Peyer's patch (tissue), 4 donors: ENCODE results near the gene PTPRQ.

Experiments used
- POLR2A ChIP-seq, 2 donors: fragments of 450-650 bp; IDR thresholded peaks; one replicate each; pipeline ENCODE4 v1.5.1; 2017; ENCODE audit warnings: antibody characterized with exemption in 2 of 2, mild to moderate bottlenecking in 2 of 2, moderate library complexity in 2 of 2
- TF ChIP-seq, protein P1 (sequence below), 6 experiments: fragments of 450-650 bp in 4 of 6; fragments of 200-600 bp in 2 of 6; sonication (generic) in 1 of 6; IDR thresholded peaks; one replicate each; pipeline ENCODE4 v1.5.1; 2017 to 2019; ENCODE audit warnings: antibody characterized with exemption in 6 of 6, mild to moderate bottlenecking in 3 of 6, moderate library complexity in 1 of 6

DNA sequence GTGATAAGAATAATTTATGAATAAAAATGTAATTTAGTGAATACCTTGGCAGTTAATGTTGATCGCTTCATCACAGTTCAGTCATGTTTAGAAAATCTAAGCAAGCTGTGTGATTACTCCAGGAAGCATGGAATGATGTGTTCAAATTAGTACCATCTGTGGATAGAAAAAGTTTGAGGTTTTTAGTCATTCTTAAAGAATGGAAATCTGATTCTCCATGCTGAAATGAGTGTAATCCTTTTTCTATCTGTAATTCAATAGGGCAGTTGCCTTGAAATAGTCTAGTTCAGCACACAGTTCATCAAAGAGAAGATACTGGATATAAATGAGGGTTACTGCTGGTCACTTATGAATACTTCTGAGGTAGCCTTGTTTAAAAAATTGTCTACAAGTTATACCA lies 136.2 kb downstream of the PTPRQ start:
- TF ChIP-seq, protein P1, sequence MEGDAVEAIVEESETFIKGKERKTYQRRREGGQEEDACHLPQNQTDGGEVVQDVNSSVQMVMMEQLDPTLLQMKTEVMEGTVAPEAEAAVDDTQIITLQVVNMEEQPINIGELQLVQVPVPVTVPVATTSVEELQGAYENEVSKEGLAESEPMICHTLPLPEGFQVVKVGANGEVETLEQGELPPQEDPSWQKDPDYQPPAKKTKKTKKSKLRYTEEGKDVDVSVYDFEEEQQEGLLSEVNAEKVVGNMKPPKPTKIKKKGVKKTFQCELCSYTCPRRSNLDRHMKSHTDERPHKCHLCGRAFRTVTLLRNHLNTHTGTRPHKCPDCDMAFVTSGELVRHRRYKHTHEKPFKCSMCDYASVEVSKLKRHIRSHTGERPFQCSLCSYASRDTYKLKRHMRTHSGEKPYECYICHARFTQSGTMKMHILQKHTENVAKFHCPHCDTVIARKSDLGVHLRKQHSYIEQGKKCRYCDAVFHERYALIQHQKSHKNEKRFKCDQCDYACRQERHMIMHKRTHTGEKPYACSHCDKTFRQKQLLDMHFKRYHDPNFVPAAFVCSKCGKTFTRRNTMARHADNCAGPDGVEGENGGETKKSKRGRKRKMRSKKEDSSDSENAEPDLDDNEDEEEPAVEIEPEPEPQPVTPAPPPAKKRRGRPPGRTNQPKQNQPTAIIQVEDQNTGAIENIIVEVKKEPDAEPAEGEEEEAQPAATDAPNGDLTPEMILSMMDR (IDR thresholded peaks at IDR 0.05), result no peak
- TF ChIP-seq POLR2A (IDR thresholded peaks at IDR 0.05), result no peak
